Measurements from ENCODE around the gene PRKAR2B. TPM values are rescaled to one million over a fixed set of nuclear protein-coding genes. Genes with fewer than 3 reads are reported as not detected.

Gene PRKAR2B
- total and polyA plus RNA-seq, 2 experiments from 2014 or later: 0.81 to 3.2 TPM

DNA sequence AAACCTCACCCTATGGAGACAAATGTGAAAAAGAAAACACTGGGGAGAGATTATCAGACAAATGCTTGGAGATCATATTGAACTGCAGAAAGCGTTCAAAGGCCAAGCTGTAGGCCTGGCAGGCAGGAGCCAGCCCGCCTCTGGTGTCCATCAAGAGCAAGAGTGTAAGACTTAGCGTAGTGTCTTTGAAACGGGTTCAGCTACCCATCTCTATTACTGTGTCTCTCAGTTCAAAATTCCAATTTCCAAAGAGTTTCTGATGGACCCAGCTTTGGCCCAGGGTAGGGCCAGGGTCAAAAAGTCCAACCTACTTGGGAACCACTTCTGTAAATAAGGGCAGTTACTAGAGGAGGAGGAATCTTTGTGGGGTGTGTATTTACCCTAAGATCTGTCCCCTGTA is 78.9 kb downstream of the PRKAR2B start:
- Histone ChIP-seq H3K27me3 (replicated peaks; ENCODE audit: insufficient read depth) (no peaks in the 10 kb centered on the region), H3K9me3 (ENCODE audit: low read depth) (no peaks in the 10 kb centered on the region), H3K9me2 (ENCODE audit: insufficient read depth) (no peaks in the 10 kb centered on the region), H3K4me3 (no peak overlapping the region), H2AFZ (no peak overlapping the region), H3K4me1 (ENCODE audit: insufficient read depth) (peaks cover 10% of the 10 kb centered on the region), H3F3A (ENCODE audit: insufficient read depth) (no peaks in the 10 kb centered on the region), H3K36me3 (ENCODE audit: low read depth) (no peaks in the 10 kb centered on the region), H4K20me1 (ENCODE audit: insufficient read depth) (no peaks in the 10 kb centered on the region), H3K79me2 (ENCODE audit: insufficient read depth) (no peaks in the 10 kb centered on the region), H3K27ac (no peak overlapping the region), H3K4me2 (ENCODE audit: unreplicated experiment) (no peak overlapping the region), H3K9ac (no peak overlapping the region)
- 80 to 84% methylated on average over 4 of the region's 4 CpGs for WGBS, 2 experiments (ENCODE audit: low coverage in 1 of 2, low lambda C conversion rate in 2 of 2, missing lambda C conversion rate in 2 of 2)
- no peak for DNase-seq
- in situ Hi-C loops (cut with MboI): no loop called here
- TF ChIP-seq EZH2 (IDR thresholded peaks at IDR 0.05; ENCODE audit: insufficient read depth, poor library complexity, severe bottlenecking): no peak
- no peak for TF ChIP-seq EZH2phosphoT487 (IDR thresholded peaks at IDR 0.05; ENCODE audit: insufficient read depth, low read depth)

DNA sequence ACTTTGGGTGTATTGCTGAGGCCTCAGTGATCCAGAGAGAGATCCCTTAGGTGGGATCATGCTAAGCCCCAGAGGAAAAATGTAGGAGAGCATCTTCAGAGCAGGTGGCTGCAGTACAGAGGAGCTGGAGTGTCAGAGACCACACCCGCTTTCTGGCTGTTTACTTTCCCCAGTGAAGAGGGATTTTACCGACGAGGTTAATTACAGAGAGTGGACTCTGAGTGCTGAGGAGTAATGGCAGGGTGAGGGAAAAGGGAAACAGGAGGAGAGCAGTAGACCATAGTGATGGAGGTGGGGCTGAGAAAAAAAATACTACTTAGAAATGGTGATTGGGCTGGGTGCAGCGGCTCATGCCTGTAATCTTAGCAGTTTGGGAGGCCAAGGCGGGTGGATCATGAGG is 81.0 kb downstream of the PRKAR2B start:
- Histone ChIP-seq H3K27me3 (replicated peaks; ENCODE audit: insufficient read depth) (no peaks in the 10 kb centered on the region), H3K27ac (no peak overlapping the region), H3K4me3 (no peak overlapping the region), H3K9me3 (ENCODE audit: low read depth) (no peaks in the 10 kb centered on the region), H3K9me2 (ENCODE audit: insufficient read depth) (no peaks in the 10 kb centered on the region), H3K9ac (no peak overlapping the region), H3K4me1 (ENCODE audit: insufficient read depth) (0 out of 2 replicates have a peak, but pooled peaks cover 4% of the 10 kb centered on the region), H2AFZ (no peak overlapping the region), H3K36me3 (ENCODE audit: low read depth) (no peaks in the 10 kb centered on the region), H3K4me2 (ENCODE audit: unreplicated experiment) (no peak overlapping the region), H3F3A (ENCODE audit: insufficient read depth) (no peaks in the 10 kb centered on the region), H3K79me2 (ENCODE audit: insufficient read depth) (no peaks in the 10 kb centered on the region), H4K20me1 (ENCODE audit: insufficient read depth) (no peaks in the 10 kb centered on the region)
- 92 to 99% methylated on average over 5 of the region's 5 CpGs for WGBS, 2 experiments (ENCODE audit: low coverage in 1 of 2, low lambda C conversion rate in 2 of 2, missing lambda C conversion rate in 2 of 2)
- no peak for TF ChIP-seq EZH2phosphoT487 (IDR thresholded peaks at IDR 0.05; ENCODE audit: insufficient read depth, low read depth)
- TF ChIP-seq EZH2 (IDR thresholded peaks at IDR 0.05; ENCODE audit: insufficient read depth, poor library complexity, severe bottlenecking): no peak
- in situ Hi-C loops (cut with MboI): no loop called here
- no peak for DNase-seq

DNA sequence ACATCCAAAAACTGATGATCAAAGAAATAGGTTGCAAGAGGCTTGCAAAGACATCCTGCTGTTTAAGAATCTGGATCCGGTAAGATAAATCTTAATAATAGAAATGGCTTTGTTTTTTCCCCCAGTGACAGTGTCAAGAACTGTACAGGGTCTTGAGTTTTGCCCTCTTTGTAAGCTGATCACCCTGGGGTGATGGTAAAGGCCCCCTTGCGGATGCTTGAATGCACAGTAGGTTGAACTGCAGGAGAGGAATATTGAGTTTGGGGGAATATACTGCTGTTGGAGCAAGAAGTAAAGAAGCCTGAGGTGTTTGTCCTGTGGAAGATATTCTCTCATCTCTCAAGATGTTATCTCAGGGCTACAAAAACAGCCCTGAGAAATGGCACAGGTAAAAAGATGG is 83.7 kb downstream of the PRKAR2B start:
- no peaks in the 10 kb centered on the region for H3F3A ChIP-seq (ENCODE audit: insufficient read depth)
- no peak for DNase-seq
- no peak overlapping the region for H3K9ac ChIP-seq
- H3K27me3 ChIP-seq (replicated peaks; ENCODE audit: insufficient read depth): no peaks in the 10 kb centered on the region
- H3K79me2 ChIP-seq (ENCODE audit: insufficient read depth): no peaks in the 10 kb centered on the region
- H3K27ac ChIP-seq: no peak overlapping the region
- no peaks in the 10 kb centered on the region for H3K9me2 ChIP-seq (ENCODE audit: insufficient read depth)
- TF ChIP-seq EZH2phosphoT487 (IDR thresholded peaks at IDR 0.05; ENCODE audit: insufficient read depth, low read depth): no peak
- TF ChIP-seq EZH2 (IDR thresholded peaks at IDR 0.05; ENCODE audit: insufficient read depth, poor library complexity, severe bottlenecking): no peak
- no peaks in the 10 kb centered on the region for H3K4me1 ChIP-seq (ENCODE audit: insufficient read depth)
- no peaks in the 10 kb centered on the region for H3K9me3 ChIP-seq (ENCODE audit: low read depth)
- H4K20me1 ChIP-seq (ENCODE audit: insufficient read depth): no peaks in the 10 kb centered on the region
- 93 to 97% methylated on average over 2 of the region's 2 CpGs for WGBS, 2 experiments (ENCODE audit: low coverage in 1 of 2, low lambda C conversion rate in 2 of 2, missing lambda C conversion rate in 2 of 2)
- no peak overlapping the region for H3K4me2 ChIP-seq (ENCODE audit: unreplicated experiment)
- H2AFZ ChIP-seq: no peak overlapping the region
- in situ Hi-C loops (cut with MboI): no loop called here
- H3K36me3 ChIP-seq (ENCODE audit: low read depth): no peaks in the 10 kb centered on the region
- no peak overlapping the region for H3K4me3 ChIP-seq

DNA sequence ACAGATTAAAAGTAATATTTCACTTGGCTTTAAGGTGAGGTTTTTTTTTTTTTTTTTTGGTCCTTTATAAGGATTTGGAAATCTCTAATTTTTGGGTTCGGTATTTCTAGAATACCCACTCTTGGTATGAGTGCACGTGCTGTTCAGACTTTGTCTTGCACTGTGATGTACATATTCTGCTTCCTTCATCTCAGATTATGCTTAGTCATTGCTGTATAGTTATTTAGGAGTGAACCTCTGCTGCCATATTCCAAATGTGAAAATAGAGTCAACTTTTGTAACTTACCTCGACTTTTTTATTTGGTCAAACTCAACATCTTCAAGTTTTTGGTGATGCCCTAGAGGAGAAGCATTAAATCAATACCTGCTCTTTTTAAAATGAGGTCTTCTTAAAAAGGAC is 84.2 kb downstream of the PRKAR2B start:
- Histone ChIP-seq H3K36me3 (ENCODE audit: low read depth) (no peaks in the 10 kb centered on the region), H3K4me2 (ENCODE audit: unreplicated experiment) (no peak overlapping the region), H4K20me1 (ENCODE audit: insufficient read depth) (no peaks in the 10 kb centered on the region), H3K9me2 (ENCODE audit: insufficient read depth) (no peaks in the 10 kb centered on the region), H3K4me3 (no peak overlapping the region), H3K9me3 (ENCODE audit: low read depth) (no peaks in the 10 kb centered on the region), H3F3A (ENCODE audit: insufficient read depth) (no peaks in the 10 kb centered on the region), H3K9ac (no peak overlapping the region), H3K79me2 (ENCODE audit: insufficient read depth) (no peaks in the 10 kb centered on the region), H3K27me3 (replicated peaks; ENCODE audit: insufficient read depth) (no peaks in the 10 kb centered on the region), H2AFZ (no peak overlapping the region), H3K27ac (no peak overlapping the region), H3K4me1 (ENCODE audit: insufficient read depth) (no peaks in the 10 kb centered on the region)
- in situ Hi-C loops (cut with MboI): no loop called here
- no peak for TF ChIP-seq EZH2 (IDR thresholded peaks at IDR 0.05; ENCODE audit: insufficient read depth, poor library complexity, severe bottlenecking)
- DNase-seq: no peak
- WGBS, 2 experiments (ENCODE audit: low coverage in 1 of 2, low lambda C conversion rate in 2 of 2, missing lambda C conversion rate in 2 of 2): 70 to 71% methylated on average over 3 of the region's 3 CpGs

Measured in GM23248 (cell line).